ENCODE data around the gene ARHGEF19. TPM values are rescaled to one million over a fixed set of nuclear protein-coding genes. Genes with fewer than 3 reads are reported as not detected.

The ARHGEF19 gene
- total RNA-seq, 1 donor from 2014 or later = 5.7 TPM

- Histone ChIP-seq H3K4me2 (ENCODE audit: low read length) (no peak overlapping the region), H2AFZ (ENCODE audit: low read depth, low read length) (no peak overlapping the region), H3K79me2 (ENCODE audit: insufficient read depth, low read length) (no peaks in the 10 kb centered on the region), H3K36me3 (ENCODE audit: insufficient read depth, low read length) (no peaks in the 10 kb centered on the region), H3K27me3 (ENCODE audit: insufficient read depth, low read length) (no peaks in the 10 kb centered on the region), H3K4me1 (ENCODE audit: insufficient read depth, low read length) (peaks cover 4% of the 10 kb centered on the region), H3K9me3 (ENCODE audit: insufficient read depth, low read depth, low read length) (no peaks in the 10 kb centered on the region), H3K9ac (ENCODE audit: low read length) (no peak overlapping the region), H3K27ac (ENCODE audit: low read depth, low read length) (no peak overlapping the region), H4K20me1 (ENCODE audit: insufficient read depth, low read length) (no peaks in the 10 kb centered on the region), H3K4me3 (ENCODE audit: insufficient read depth, low read depth, low read length) (no peak overlapping the region)
- peaks cover 11% of the 10 kb centered on the region for H3K36me3 Mint-ChIP-seq (ENCODE audit: low read depth, unreplicated experiment)
- no peak for TF ChIP-seq EZH2 (IDR thresholded peaks at IDR 0.05; ENCODE audit: insufficient read depth, low read length)
- TF ChIP-seq CTCF (IDR thresholded peaks at IDR 0.05; ENCODE audit: insufficient read depth, low read depth, low read length) = no peak
- peak overlapping the region; percentile 62 for H3K27ac Mint-ChIP-seq (ENCODE audit: unreplicated experiment)
- DNase-seq (ENCODE audit: low read depth) (no peak), FAIRE-seq (no peak)
- peaks cover 7% of the 10 kb centered on the region for H3K4me1 Mint-ChIP-seq (ENCODE audit: low read depth, unreplicated experiment)
- no peak overlapping the region for H3K4me3 Mint-ChIP-seq (ENCODE audit: unreplicated experiment)
- no peaks in the 10 kb centered on the region for H3K9me3 Mint-ChIP-seq (ENCODE audit: unreplicated experiment)
- H3K27me3 Mint-ChIP-seq (ENCODE audit: low read depth, unreplicated experiment) = peaks cover 1% of the 10 kb centered on the region
Measured at GRCh38 chr1:16202281-16203210, 9.9 kb downstream of the ARHGEF19 start.

- Histone ChIP-seq H2AFZ (ENCODE audit: low read depth, low read length) (no peak overlapping the region), H3K36me3 (ENCODE audit: insufficient read depth, low read length) (no peaks in the 10 kb centered on the region), H3K9me3 (ENCODE audit: insufficient read depth, low read depth, low read length) (no peaks in the 10 kb centered on the region), H3K27me3 (ENCODE audit: insufficient read depth, low read length) (no peaks in the 10 kb centered on the region), H4K20me1 (ENCODE audit: insufficient read depth, low read length) (no peaks in the 10 kb centered on the region), H3K4me2 (ENCODE audit: low read length) (no peak overlapping the region), H3K9ac (ENCODE audit: low read length) (no peak overlapping the region), H3K27ac (ENCODE audit: low read depth, low read length) (no peak overlapping the region), H3K4me1 (ENCODE audit: insufficient read depth, low read length) (no peaks in the 10 kb centered on the region), H3K4me3 (ENCODE audit: insufficient read depth, low read depth, low read length) (no peak overlapping the region), H3K79me2 (ENCODE audit: insufficient read depth, low read length) (no peaks in the 10 kb centered on the region)
- peaks cover 11% of the 10 kb centered on the region for H3K36me3 Mint-ChIP-seq (ENCODE audit: low read depth, unreplicated experiment)
- FAIRE-seq (no peak), DNase-seq (ENCODE audit: low read depth) (no peak)
- no peak for TF ChIP-seq CTCF (IDR thresholded peaks at IDR 0.05; ENCODE audit: insufficient read depth, low read depth, low read length)
- peaks cover 5% of the 10 kb centered on the region for H3K4me1 Mint-ChIP-seq (ENCODE audit: low read depth, unreplicated experiment)
- H3K27ac Mint-ChIP-seq (ENCODE audit: unreplicated experiment) = no peak overlapping the region
- H3K4me3 Mint-ChIP-seq (ENCODE audit: unreplicated experiment) = no peak overlapping the region
- peaks cover 3% of the 10 kb centered on the region for H3K9me3 Mint-ChIP-seq (ENCODE audit: unreplicated experiment)
- H3K27me3 Mint-ChIP-seq (ENCODE audit: low read depth, unreplicated experiment) = peaks cover 1% of the 10 kb centered on the region
Measured at GRCh38 chr1:16199700-16200099, 12.8 kb downstream of the ARHGEF19 start.

- Histone ChIP-seq H3K36me3 (ENCODE audit: insufficient read depth, low read length) (no peaks in the 10 kb centered on the region), H3K27ac (ENCODE audit: low read depth, low read length) (no peak overlapping the region), H3K4me1 (ENCODE audit: insufficient read depth, low read length) (no peaks in the 10 kb centered on the region), H2AFZ (ENCODE audit: low read depth, low read length) (no peak overlapping the region), H3K79me2 (ENCODE audit: insufficient read depth, low read length) (no peaks in the 10 kb centered on the region), H3K9me3 (ENCODE audit: insufficient read depth, low read depth, low read length) (no peaks in the 10 kb centered on the region), H3K9ac (ENCODE audit: low read length) (no peak overlapping the region), H3K4me2 (ENCODE audit: low read length) (no peak overlapping the region), H3K4me3 (ENCODE audit: insufficient read depth, low read depth, low read length) (no peak overlapping the region), H4K20me1 (ENCODE audit: insufficient read depth, low read length) (no peaks in the 10 kb centered on the region), H3K27me3 (ENCODE audit: insufficient read depth, low read length) (no peaks in the 10 kb centered on the region)
- Mint-ChIP-seq H3K9me3 (ENCODE audit: unreplicated experiment) (peaks cover 3% of the 10 kb centered on the region), H3K4me3 (ENCODE audit: unreplicated experiment) (no peak overlapping the region), H3K27ac (ENCODE audit: unreplicated experiment) (no peak overlapping the region), H3K4me1 (ENCODE audit: low read depth, unreplicated experiment) (peaks cover 5% of the 10 kb centered on the region), H3K36me3 (ENCODE audit: low read depth, unreplicated experiment) (peaks cover 11% of the 10 kb centered on the region), H3K27me3 (ENCODE audit: low read depth, unreplicated experiment) (peaks cover 1% of the 10 kb centered on the region)
- FAIRE-seq = no peak
- no peak for TF ChIP-seq EZH2 (IDR thresholded peaks at IDR 0.05; ENCODE audit: insufficient read depth, low read length)
- no peak for TF ChIP-seq CTCF (IDR thresholded peaks at IDR 0.05; ENCODE audit: insufficient read depth, low read depth, low read length)
- no peak for DNase-seq (ENCODE audit: low read depth)
Measured at GRCh38 chr1:16199157-16199501, 13.3 kb downstream of the ARHGEF19 start.
